ENCODE measurements around the gene NRIP1.

NRIP1 gene

DNA sequence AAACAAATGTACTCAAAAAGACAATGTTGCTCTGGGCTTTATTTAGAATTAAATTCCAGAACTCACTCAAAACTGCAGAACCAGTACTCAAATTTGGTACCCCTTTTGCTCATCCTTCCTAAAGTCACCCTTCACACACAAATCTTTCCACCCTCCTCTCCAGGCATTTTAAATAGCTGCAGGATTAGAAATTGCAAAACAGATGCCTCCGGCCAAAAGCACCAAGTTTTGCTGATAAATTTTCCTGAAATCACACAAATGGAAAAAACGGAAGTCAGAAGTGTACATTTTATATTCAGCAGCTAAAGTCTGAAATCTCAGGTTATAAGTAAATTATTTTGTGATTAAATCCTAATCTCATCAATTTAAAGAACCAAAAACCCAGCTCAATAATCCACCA is 147.0 kb downstream of the NRIP1 start:
- Histone ChIP-seq H3K36me3 (no peaks in the 10 kb centered on the region), H3K27me3 (no peaks in the 10 kb centered on the region), H3K4me3 (ENCODE audit: low read depth in 1 of 2, low read length in 1 of 2) (no peak overlapping the region), H3K27ac (no peak overlapping the region), H3K4me1 (ENCODE audit: control insufficient read depth in 1 of 2, insufficient read depth in 1 of 2, low read depth in 1 of 2, low read length in 1 of 2) (no peaks in the 10 kb centered on the region), H3K9me3 (no peaks in the 10 kb centered on the region)
- TF ChIP-seq, protein P1, sequence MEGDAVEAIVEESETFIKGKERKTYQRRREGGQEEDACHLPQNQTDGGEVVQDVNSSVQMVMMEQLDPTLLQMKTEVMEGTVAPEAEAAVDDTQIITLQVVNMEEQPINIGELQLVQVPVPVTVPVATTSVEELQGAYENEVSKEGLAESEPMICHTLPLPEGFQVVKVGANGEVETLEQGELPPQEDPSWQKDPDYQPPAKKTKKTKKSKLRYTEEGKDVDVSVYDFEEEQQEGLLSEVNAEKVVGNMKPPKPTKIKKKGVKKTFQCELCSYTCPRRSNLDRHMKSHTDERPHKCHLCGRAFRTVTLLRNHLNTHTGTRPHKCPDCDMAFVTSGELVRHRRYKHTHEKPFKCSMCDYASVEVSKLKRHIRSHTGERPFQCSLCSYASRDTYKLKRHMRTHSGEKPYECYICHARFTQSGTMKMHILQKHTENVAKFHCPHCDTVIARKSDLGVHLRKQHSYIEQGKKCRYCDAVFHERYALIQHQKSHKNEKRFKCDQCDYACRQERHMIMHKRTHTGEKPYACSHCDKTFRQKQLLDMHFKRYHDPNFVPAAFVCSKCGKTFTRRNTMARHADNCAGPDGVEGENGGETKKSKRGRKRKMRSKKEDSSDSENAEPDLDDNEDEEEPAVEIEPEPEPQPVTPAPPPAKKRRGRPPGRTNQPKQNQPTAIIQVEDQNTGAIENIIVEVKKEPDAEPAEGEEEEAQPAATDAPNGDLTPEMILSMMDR (IDR thresholded peaks at IDR 0.05) = no peak

DNA sequence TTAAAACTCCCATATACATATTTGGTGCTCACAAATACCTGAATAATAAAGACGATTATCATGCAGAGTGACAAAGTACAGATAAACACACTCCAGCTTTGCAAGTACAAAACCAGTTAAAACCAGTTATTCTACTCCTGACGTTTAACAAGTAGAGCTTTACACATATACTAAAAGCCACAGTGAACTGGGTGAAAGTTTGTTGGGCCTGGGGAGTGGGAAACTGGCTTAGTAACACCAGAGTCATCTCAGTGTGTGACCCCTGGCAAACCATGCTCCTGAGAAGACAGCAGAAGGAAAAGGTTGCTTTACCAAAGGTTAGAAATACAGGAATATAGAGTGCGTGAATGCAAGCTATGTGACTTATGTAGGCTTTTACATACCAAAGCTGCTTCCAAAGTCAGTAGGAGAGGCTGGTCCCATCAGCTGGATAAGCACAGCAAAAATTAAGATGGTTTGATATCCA is 148.1 kb downstream of the NRIP1 start:
- Histone ChIP-seq H3K4me1 (ENCODE audit: control insufficient read depth in 1 of 2, insufficient read depth in 1 of 2, low read depth in 1 of 2, low read length in 1 of 2) (no peaks in the 10 kb centered on the region), H3K27ac (no peak overlapping the region), H3K27me3 (no peaks in the 10 kb centered on the region), H3K4me3 (ENCODE audit: low read depth in 1 of 2, low read length in 1 of 2) (no peak overlapping the region), H3K9me3 (no peaks in the 10 kb centered on the region), H3K36me3 (no peaks in the 10 kb centered on the region)
- TF ChIP-seq, protein P1 (IDR thresholded peaks at IDR 0.05) = no peak

DNA sequence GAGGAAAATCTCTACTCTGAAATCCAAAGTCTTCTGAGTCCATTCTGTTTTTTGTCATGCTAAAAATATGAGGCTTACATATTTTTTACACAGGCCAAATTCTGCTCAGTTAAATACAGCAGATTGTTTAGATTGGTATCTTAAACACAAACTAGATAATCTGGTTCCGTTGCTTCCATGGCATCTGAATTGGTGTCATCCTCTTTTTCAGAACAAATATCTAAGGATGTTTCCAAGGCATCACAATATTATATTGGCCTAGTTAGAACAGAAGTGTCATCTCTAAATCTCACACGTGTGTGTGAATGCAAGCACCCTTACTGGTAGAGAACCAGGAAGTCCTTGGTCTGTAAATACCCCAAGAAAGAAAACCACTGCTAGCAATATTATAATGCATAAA is 151.2 kb downstream of the NRIP1 start:
- no peaks in the 10 kb centered on the region for H3K4me1 ChIP-seq (ENCODE audit: control insufficient read depth in 1 of 2, insufficient read depth in 1 of 2, low read depth in 1 of 2, low read length in 1 of 2)
- H3K36me3 ChIP-seq = no peaks in the 10 kb centered on the region
- no peak overlapping the region for H3K27ac ChIP-seq
- H3K4me3 ChIP-seq (ENCODE audit: low read depth in 1 of 2, low read length in 1 of 2) = no peak overlapping the region
- no peaks in the 10 kb centered on the region for H3K27me3 ChIP-seq
- H3K9me3 ChIP-seq = no peaks in the 10 kb centered on the region
- TF ChIP-seq, protein P1 (IDR thresholded peaks at IDR 0.05) = no peak

DNA sequence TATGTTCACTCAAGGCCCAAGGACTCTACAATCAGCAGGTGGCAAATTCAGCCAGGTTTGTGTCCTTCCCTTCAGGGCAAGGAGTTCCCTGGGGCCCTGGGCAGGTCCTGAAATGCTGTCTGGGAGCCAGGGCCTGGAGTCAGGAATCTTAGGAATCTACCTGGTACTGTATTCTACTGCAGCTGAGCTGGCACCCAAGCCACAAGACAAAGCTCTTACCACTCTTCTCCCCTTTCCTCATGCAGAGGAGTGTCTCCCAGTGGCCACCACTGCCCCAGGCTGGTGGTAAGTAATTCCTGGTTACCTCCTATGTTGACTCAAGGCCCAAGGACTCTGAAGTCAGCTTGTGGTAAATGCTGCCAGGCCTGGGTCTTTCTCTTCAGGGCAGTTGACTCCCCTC is 153.4 kb downstream of the NRIP1 start:
- no peaks in the 10 kb centered on the region for H3K27me3 ChIP-seq
- H3K9me3 ChIP-seq = no peaks in the 10 kb centered on the region
- H3K36me3 ChIP-seq = no peaks in the 10 kb centered on the region
- no peak overlapping the region for H3K27ac ChIP-seq
- no peaks in the 10 kb centered on the region for H3K4me1 ChIP-seq (ENCODE audit: control insufficient read depth in 1 of 2, insufficient read depth in 1 of 2, low read depth in 1 of 2, low read length in 1 of 2)
- no peak overlapping the region for H3K4me3 ChIP-seq (ENCODE audit: low read depth in 1 of 2, low read length in 1 of 2)
- TF ChIP-seq, protein P1 (IDR thresholded peaks at IDR 0.05) = no peak
